ENCODE results near the gene CTSL.
"Not testable (repeated sequence)": the region's sequence is repeated elsewhere in the genome, so short reads cannot be mapped to it uniquely, and the experiment has no call there.

The CTSL gene

DNA sequence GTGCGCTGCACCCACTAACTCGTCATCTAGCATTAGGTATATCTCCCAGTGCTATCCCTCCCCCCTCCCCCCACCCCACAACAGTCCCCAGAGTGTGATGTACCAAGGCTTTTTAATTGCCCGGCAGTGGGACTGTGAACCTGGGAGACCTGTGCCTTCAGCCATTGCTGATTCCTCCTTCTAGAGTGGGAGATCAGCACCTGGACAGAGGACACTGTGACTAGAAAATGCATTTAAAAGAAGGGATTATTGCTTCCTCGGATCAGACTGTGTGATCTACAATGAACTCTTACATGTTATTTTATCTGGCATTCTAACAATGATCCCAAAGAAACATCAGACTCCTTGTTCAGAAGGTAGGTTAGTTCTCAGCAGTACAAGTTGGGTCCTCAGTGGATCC is 25.9 kb downstream of the CTSL start:
- no peak overlapping the region for H3K4me3 ChIP-seq (ENCODE audit: low read depth, low read length)
- TF ChIP-seq, protein P1, sequence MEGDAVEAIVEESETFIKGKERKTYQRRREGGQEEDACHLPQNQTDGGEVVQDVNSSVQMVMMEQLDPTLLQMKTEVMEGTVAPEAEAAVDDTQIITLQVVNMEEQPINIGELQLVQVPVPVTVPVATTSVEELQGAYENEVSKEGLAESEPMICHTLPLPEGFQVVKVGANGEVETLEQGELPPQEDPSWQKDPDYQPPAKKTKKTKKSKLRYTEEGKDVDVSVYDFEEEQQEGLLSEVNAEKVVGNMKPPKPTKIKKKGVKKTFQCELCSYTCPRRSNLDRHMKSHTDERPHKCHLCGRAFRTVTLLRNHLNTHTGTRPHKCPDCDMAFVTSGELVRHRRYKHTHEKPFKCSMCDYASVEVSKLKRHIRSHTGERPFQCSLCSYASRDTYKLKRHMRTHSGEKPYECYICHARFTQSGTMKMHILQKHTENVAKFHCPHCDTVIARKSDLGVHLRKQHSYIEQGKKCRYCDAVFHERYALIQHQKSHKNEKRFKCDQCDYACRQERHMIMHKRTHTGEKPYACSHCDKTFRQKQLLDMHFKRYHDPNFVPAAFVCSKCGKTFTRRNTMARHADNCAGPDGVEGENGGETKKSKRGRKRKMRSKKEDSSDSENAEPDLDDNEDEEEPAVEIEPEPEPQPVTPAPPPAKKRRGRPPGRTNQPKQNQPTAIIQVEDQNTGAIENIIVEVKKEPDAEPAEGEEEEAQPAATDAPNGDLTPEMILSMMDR (IDR thresholded peaks at IDR 0.05; ENCODE audit: low read depth, low read length), result no peak
- TF ChIP-seq POLR2A (IDR thresholded peaks at IDR 0.05; ENCODE audit: extremely low read depth, insufficient read length) (no peak), MYC (IDR thresholded peaks at IDR 0.05; ENCODE audit: low read depth, low read length) (no peak)
- TF ChIP-seq, protein P2, sequence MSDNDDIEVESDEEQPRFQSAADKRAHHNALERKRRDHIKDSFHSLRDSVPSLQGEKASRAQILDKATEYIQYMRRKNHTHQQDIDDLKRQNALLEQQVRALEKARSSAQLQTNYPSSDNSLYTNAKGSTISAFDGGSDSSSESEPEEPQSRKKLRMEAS (IDR thresholded peaks at IDR 0.05; ENCODE audit: low read depth, low read length), result no peak
- DNase-seq (ENCODE audit: low read depth), result no peak

DNA sequence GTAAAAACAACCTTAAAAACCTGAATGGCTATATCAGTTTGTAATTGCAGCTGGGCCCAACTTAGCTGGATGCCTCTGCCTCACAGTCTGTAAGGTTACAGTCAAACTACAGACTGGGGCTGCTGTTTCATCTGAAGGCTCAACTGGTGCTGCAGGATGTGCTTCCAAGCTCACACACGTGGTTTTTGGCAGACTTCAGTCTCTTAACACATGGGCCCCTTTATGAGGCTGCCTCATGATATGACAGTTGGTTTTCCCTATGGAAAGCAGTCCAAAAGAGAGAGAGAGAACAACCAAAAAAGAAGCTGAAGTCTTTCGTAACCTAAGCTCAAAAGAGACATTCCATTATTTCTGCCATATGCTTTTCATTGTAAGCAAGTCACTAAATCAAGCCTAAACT is 27.4 kb downstream of the CTSL start:
- DNase-seq (ENCODE audit: low read depth), result no peak
- TF ChIP-seq MYC (IDR thresholded peaks at IDR 0.05; ENCODE audit: low read depth, low read length) (no peak), POLR2A (IDR thresholded peaks at IDR 0.05; ENCODE audit: extremely low read depth, insufficient read length) (no peak)
- TF ChIP-seq, protein P1 (IDR thresholded peaks at IDR 0.05; ENCODE audit: low read depth, low read length), result no peak
- TF ChIP-seq, protein P2 (IDR thresholded peaks at IDR 0.05; ENCODE audit: low read depth, low read length), result no peak
- H3K4me3 ChIP-seq (ENCODE audit: low read depth, low read length), result no peak overlapping the region

DNA sequence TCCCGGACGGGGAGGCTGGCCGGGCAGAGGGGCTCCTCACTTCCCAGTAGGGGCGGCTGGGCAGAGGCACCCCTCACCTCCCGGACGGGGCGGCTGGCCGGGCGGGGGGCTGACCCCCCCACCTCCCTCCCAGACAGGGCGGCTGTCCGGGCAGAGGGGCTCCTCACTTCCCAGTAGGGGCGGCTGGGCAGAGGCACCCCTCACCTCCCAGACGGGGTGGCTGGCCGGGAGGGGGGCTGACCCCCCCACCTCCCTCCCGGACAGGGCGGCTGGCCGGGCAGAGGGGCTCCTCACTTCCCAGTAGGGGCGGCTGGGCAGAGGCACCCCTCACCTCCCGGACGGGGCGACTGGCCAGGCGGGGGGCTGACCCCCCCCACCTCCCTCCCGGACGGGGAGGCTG is 32.4 kb downstream of the CTSL start:
- H3K4me3 ChIP-seq (ENCODE audit: low read depth, low read length); DNase-seq (ENCODE audit: low read depth): not testable (repeated sequence)

DNA sequence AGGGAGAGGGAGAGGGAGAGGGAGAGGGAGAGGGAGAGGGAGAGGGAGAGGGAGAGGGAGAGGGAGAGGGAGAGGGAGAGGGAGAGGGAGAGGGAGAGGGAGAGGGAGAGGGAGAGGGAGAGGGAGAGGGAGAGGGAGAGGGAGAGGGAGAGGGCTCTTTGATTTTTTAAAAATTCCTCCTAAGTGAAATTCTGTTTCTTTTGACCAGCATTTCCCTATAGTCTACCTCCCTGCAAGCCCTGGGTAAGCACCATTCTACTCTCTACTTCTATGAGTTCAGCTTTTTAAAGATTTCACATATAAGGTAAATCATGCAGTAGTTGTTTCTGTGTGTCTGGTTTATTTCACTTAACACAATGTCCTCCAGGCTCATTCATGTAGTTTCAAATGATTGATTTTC is 34.1 kb downstream of the CTSL start:
- not testable (repeated sequence) for H3K4me3 ChIP-seq (ENCODE audit: low read depth, low read length); DNase-seq (ENCODE audit: low read depth)

DNA sequence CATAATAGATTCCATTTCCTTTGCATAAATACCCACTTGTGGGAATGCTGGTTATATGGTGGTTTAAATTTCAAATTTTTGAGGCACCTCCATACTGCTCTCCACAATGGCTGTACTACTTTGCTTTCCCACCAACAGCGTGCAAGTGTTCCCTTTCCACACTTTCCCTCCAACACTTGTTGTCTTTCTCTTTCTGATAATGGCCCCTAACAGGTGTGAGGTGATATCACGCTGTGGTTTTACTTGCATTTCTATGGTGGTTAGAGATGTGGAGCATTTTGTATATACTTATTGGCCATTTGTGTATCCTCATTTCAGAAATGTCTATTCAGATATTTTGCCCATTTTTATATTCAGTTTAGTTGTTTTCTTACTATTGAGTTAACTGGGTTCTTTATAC is 34.6 kb downstream of the CTSL start:
- no peak for DNase-seq (ENCODE audit: low read depth)
- no peak overlapping the region for H3K4me3 ChIP-seq (ENCODE audit: low read depth, low read length)
- TF ChIP-seq POLR2A (IDR thresholded peaks at IDR 0.05; ENCODE audit: extremely low read depth, insufficient read length) (no peak), MYC (IDR thresholded peaks at IDR 0.05; ENCODE audit: low read depth, low read length) (no peak)
- TF ChIP-seq, protein P1 (IDR thresholded peaks at IDR 0.05; ENCODE audit: low read depth, low read length), result no peak
- TF ChIP-seq, protein P2 (IDR thresholded peaks at IDR 0.05; ENCODE audit: low read depth, low read length), result no peak

DNA sequence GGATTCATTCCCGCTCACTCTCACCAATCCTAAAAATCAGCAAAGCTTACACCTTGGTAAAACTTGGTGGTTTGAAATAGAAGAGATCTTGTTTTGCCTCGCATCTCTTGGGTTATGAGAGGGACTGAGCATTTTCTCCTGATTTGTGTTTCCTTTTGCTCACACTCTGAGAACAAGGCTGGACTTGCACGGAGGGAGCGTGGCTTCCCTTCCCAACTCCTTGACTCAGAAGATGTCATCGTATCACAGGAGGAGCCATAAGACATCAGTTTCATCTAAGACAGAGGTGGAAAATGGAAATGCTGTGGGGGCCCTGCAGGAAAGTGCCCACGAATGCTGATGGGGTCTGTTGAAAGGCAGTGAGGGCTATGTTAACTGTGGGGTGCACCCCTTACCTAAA is 37.4 kb downstream of the CTSL start:
- no peak for DNase-seq (ENCODE audit: low read depth)

DNA sequence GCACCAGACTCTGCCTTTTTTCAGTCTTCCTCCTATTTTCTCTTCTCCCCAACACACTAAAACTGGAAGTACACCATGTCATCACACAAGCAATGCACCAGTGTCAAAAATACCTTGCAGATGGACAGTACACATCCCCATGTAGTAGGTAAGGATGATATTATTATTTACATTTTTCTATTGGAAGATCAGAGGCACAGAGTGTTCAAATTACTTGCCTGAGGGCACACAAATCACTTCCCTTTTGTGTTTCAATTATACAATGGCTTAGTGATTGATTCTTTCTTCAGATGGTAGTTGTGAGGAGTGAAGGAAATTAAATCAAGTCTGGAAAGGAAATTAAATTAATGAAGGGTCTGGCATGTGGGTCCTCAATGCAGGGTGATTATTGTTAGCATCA is 39.6 kb downstream of the CTSL start:
- no peak for DNase-seq (ENCODE audit: low read depth)

More for the DNA sequence above, 37.4 kb downstream of the CTSL start:
- no peak overlapping the region for H3K4me3 ChIP-seq (ENCODE audit: low read depth, low read length)
- TF ChIP-seq, protein P1 (IDR thresholded peaks at IDR 0.05; ENCODE audit: low read depth, low read length), result no peak
- TF ChIP-seq, protein P2 (IDR thresholded peaks at IDR 0.05; ENCODE audit: low read depth, low read length), result no peak
- TF ChIP-seq MYC (IDR thresholded peaks at IDR 0.05; ENCODE audit: low read depth, low read length) (no peak), POLR2A (IDR thresholded peaks at IDR 0.05; ENCODE audit: extremely low read depth, insufficient read length) (no peak)

More for the DNA sequence above, 39.6 kb downstream of the CTSL start:
- H3K4me3 ChIP-seq (ENCODE audit: low read depth, low read length), result no peak overlapping the region
- TF ChIP-seq, protein P2 (IDR thresholded peaks at IDR 0.05; ENCODE audit: low read depth, low read length), result no peak
- TF ChIP-seq POLR2A (IDR thresholded peaks at IDR 0.05; ENCODE audit: extremely low read depth, insufficient read length) (no peak), MYC (IDR thresholded peaks at IDR 0.05; ENCODE audit: low read depth, low read length) (no peak)
- TF ChIP-seq, protein P1 (IDR thresholded peaks at IDR 0.05; ENCODE audit: low read depth, low read length), result no peak
